GM19397 (cell line): ENCODE results near the gene NLRP3.
"Not testable (repeated sequence)": the region's sequence is repeated elsewhere in the genome, so short reads cannot be mapped to it uniquely, and the experiment has no call there.

Experiments
- ATAC-seq: cut with Tn5 transposase; IDR thresholded peaks from one replicate; pipeline ENCODE4 v1.9.1; 2021; ENCODE audit warnings: mild to moderate bottlenecking, moderate library complexity; ENCODE audit not compliant: unreplicated experiment

NLRP3 gene

DNA sequence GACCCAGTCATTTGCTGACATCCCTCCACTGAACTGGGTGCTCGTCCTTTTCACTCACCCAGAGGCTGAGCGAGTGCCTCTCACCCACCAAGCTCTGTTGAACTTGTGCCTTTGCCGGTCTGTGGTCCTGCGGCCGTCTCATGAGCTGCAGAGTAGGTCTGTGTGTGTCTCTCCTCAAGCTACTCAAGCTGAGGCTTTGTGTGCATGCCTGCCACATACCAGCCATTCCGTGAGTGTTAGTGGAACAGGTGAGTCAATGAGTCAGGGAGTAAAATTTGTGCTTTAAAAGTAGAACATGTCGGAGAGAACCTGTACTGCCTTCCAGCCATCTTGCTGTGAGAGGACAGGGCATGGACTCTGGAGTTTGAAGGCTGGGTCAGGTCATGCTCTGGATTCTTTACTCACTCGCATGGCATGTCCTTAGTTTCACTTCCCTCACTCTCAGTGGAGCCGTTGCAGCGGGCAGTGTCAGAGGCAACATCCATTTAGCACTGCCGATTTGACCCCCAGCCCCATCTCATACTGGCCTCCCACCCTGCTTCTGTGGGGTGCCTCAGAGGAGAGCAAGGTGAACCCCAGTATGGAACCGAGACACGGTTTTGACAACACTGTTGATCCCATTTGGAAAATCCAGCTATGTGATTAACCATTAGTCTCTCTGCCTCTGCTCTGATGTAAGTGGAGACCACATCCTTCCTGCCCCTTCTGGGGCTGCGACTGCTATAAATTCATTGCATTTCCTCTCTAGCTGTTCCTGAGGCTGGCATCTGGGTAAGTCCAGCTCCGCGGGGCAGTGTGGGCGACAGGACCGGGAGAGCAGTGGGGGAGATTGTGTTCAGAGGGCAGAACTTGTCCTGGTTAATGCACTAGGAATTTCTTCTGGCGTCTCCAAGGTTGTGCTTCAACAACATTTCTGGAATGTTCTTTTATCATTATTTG is at the start of gene NLRP3:
Gene NLRP3, plus strand, starts transcription at position 751 of the 939 bp plus-strand sequence. CDS start 2,628 bp downstream, outside the sequence.
- ATAC-seq, result no peak

DNA sequence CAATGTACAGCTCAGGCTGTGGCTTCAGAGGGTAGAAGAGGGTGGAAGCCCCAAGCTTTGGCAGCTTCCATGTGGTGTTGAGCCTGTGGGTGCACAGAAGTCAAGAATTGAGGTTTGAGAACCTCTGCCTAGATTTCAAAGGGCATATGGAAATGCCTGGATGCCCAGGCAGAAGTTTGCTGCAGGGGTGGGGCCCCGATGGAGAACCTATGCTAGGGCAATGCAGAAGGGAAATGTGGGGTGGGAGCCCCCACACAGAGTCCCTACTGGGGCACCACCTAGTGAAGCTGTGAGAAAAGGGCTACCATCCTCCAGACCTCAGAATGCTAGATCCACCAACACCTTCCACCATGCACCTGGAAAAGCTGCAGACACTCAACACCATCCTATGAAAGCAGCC is 49.6 kb upstream of the NLRP3 start:
- not testable (repeated sequence) for ATAC-seq

DNA sequence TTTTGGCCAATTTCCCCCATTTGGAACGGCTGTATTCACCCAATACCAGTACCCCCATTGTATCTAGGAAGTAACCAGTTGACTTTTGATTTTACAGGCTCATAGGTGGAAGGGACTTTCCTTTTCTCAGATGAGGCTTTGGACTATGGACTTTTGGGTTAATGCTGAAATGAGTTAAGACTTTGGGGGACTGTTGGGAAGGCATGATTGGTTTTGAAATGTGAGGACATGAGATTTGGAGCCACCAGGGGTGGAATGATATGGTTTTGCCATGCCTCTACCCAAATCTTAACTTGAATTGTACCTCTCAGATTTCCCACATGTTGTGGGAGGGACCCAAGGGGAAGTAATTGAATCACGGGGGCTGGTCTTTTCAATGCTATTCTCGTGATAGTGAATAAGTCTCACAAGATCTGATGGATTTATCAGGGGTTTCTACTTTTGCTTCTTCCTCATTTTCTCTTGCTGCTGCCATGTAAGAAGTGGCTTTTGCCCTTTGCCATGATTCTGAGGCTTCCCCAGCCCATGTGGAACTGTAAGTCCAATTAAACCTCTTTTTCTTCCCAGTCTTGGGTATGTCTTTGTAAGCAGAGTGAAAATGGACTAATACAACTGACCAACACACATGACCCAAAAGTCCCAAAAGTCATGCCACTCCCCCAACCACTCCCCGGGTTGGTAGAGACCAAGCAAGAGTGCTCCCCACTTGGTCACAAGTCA is 48.9 kb upstream of the NLRP3 start:
- no peak for ATAC-seq

DNA sequence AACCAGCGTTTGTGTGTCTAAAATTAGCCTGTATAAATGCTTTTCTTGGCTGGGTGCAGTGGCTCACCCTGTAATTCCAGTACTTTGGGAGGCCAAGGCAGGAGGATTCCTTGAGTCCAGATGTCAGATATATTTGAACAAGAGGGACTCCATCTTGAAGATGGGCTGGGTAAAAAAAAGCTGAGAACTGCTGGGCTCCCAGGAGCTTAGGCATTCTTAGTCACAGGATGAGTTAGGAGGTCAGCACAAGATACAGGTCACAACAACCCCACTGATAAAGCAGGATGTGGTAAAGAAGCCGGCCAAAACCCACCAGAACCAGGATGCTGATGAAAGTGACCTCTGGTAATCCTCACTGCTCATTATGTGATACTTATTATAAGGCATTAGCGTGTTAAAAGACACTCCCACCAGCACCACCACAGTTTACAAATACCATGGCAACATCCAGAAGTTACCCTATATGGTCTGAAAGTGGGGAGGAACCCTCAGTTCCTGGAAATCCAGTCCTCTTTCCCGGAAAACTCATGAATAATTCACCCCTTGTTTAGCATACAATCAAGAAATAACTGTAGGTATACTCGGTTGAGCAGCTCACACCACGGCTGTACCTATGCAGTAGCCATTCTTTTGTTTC is 48.1 kb upstream of the NLRP3 start:
- no peak for ATAC-seq

DNA sequence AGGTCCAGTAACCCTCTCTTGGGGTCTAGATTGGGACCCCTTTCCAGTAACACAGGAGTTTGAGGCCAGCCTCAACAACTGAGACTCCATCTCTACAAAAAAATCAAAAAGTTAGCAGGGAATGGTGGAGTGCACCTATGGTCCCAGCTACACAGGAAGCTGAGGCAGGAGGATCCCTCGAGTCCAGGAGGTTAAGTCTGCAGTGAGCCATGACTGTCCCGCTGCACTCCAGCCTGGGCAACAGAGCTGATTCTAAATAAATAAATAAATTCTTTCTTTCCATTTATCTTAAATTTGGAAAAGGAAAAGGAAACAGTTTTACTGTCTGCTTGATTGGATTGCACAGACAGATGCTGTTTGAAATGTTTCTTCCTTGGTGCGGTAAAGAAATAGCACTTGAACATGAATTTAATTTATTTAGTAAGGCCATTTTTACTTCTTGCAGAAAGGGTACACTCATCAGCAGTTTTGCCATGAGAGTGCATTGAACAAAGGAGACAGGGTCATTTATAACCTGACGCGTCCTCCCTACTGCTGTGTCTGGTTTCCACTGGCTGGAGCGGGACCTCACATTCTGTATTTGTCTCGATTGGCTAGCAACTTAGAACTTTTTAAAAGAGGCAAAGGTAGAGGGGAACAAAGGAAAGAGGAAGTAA is 47.4 kb upstream of the NLRP3 start:
- ATAC-seq, result no peak

DNA sequence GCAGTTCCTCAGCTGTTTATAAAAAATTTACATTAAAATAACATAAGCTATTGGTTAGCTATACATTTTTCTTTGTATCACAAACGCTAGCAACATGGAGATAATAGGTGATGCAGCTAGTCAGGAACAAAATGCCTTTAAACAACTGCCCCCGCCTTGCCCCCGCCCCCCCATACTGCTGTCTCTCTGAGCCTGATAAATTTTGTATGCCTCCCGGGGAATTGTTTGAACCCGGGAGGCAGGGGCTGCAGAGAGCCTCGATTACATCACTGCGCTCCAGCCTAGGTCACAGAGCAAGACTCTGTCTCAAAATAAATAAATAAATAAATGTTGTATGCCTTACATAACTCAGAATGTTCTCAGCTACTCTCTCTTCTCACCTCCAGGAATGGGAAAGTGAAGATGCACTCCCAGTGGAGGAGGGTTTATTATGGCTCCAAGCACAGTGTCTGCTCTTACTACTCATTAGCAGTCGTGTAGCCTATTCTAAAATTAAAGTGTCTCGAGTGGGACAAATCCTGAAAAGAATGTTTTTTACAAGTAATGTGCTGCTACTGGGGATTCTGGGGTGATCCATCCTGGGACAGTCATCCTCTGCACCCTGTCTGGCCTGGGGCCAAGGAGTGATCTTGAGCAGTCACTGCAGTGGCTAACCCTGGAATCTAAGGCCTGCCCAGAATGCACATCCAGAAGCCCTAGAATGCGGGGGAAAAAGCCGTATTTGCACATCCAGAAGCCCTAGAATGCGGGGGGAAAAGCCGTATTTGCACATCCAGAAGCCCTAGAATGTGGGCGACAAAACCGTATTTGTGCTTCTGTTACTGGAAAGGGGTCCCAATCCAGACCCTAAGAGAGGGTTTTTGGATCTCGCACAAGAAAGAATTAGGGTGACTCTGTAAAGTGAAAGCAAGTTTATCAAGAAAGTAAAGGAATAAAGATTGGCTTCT is 44.9 kb upstream of the NLRP3 start:
- ATAC-seq, result no peak

DNA sequence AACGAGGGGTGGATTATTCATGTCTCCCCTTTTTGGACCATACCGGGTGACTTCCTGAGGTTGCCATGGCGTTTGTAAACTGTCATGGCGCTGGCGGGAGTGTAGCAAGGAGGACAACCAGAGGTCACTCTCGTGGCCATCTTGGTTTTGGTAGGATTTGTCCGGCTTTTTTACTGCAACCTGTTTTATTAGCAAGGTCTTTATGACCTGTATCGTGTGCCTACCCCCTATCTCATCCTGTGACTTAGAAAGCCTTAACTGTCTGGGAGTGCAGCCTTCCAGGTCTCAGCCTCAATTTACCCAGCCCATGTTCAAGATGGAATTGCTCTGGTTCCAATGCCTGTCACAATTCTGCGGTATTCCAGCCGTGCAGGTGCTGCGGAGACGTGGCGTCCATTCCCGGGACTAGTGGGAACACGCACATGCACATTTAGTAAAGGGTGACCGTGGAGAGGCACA is 44.1 kb upstream of the NLRP3 start:
- no peak for ATAC-seq

DNA sequence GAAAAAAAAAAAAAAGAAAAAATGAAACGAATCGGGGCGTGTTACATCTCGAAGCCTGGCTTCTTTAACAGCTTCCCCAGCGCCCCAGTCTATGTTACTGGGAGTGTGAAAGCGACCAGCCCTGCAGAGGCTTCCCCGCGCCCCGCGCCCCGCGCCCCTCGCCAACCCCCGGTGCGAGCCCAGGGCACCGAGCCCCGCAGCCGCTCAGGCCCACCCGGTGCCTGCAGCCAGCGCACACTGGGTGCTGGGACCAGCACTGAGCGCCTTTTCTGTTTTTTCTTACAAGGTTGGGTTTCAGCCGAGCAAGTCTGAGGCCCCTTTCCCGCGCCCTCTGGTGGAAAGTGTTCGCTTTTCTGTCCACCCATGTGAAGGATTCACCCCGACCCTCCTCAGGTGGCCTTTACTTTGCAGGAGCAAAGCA is 42.2 kb upstream of the NLRP3 start:
- ATAC-seq, result no peak

DNA sequence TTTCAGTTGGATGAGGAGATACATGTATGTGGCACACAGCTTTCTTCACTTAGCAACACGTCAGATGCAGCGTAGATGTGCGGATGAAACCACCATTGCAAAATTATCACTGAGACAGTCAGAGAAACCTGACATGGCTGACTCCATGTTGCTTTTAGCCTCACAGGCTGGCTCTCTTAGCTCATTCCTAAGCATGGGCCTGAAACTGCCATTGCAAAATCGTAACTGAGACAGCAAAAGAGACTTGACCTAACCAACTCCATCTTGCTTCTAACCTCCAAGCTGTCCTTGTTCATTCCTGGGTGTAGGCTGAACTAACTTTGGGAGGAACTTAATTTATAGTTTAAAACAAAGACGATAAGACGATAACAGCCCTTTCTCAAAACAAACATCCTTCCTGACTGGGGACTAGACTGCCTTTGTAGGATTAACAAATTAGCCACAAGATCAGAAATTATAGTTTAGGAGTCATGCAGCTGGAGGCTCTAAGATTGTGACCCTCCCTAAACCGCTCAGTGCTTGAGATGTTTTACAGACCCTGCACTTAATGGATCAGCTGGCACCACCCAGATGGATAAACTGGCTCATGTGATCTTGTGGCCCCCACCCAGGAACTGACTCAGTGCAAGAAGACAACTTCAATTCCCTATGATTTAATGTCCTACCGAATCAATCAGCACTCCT is 41.2 kb upstream of the NLRP3 start:
- not testable (repeated sequence) for ATAC-seq

DNA sequence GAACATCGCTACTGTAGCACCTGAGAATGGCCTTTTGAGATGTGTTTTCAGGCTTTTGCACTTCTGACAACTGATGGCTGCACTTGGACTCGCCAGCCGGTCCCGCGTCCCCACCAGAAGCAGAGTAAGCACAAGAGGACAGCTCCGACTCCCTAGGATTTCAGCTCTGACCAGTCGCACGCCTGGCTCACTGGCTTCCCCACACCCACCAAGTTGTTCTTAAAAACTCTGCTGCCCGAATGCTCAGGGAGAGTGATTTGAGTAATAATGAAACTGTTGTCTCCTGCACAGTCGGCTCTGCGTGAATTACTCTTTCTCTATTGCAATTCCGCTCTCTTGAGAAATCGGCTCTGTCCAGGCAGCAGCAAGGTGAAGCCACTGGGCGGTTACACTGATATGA is 40.2 kb upstream of the NLRP3 start:
- ATAC-seq, result no peak

DNA sequence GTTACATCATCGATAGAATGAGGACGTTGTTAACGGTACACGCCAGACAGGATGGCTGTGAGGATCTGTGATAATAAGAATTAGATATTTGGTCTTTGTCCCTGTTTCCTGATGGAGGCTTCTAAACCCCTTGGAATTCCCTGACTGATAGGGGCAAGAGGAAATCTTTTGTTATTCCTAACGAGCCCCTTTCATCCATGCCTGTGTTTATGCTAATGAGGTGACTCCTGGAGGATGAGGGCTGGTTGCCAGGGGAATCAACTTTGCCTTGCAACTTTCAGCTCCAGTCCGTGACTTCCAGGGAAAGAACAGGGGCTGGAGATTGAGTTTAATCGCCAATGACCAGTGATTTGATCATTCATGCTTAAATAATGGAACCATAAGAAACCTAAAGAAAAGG is 39.3 kb upstream of the NLRP3 start:
- ATAC-seq, result no peak

DNA sequence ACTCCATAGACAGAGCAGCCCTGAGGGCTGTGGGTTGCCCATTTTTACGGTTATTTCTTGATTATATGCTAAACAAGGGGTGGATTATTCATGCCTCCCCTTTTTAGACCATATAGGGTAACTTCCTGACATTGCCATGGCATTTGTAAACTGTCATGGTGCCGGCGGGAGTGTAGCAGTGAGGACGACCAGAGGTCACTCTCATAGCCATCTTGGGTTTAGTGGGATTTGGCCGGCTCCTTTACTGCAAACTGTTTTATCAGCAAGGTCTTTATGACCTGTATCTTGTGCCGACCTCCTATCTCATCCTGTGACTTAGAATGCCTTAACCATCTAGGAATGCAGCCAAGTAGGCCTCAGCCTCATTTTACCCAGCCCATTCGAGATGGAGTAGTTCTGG is 38.3 kb upstream of the NLRP3 start:
- ATAC-seq, result not testable (repeated sequence)

DNA sequence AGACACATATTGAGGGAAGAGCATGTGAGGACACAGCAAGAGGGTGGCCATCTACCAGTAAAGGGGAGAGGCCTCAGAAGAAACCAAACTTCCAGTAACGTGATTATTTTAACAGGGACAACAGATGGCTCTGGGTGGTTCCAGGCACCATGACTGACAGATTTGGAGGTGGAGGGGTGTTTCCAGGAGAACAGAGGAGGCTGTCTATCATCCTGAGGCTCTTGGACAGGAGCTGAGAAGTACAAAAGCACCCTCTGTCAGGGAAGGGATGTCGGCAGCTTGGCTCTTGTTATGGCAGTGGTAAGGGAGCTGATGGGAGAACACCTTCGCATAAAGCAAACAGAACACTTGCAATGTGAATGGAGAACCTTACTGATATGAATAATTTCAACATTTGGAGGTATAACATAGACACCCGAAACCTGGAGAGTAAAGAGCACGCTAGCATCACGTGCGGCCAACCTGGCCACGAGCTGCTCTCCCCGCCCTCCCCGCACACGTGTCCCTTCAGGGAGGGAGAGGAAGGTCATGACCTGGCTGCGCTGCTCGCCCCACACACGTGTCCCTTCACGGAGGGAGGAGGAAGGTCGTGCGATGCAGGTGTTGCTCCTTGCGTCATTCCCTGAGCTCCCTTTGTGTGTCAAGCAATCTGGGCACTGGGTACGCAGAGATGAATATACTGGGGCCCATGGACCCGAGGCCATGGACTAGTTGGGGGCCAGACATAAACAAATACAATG is 37.5 kb upstream of the NLRP3 start:
- ATAC-seq, result no peak

DNA sequence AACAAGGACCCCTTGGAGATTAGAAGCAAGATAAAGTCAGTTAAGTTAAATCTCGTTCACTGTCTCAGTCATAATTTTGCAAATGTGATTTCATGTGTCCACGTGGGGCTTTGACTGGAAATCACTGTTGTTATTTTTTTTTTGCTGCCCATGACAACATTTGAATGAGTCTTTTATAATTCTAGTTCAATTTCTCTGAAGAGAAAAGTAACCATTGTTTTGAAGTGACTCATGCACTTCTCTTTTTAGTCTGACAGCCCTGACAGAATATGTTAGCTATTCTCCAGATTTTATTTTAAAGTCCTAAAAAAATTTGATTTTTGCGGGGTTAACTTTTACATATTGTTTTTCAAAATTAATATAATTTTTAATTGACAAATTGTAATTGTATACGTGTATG is 30.7 kb upstream of the NLRP3 start:
- no peak for ATAC-seq

DNA sequence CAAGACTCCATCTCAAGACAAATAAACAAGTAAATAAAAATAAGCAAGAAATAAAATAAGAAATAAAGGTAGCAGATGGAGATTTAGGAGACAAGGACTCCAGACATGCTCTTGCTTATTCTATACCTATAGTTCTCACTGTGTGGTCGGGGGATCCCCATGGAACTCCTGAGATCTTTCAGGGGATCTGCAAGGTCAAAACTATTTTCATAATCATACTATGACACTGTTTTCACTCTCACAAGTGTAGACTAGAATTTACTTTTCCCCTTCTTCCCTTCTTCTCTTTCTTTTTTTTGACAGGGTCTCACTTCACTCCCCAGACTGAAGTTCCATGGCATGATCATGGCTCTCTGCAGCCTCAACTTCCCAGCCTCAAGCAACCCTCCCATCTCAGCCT is 29.8 kb upstream of the NLRP3 start:
- no peak for ATAC-seq

DNA sequence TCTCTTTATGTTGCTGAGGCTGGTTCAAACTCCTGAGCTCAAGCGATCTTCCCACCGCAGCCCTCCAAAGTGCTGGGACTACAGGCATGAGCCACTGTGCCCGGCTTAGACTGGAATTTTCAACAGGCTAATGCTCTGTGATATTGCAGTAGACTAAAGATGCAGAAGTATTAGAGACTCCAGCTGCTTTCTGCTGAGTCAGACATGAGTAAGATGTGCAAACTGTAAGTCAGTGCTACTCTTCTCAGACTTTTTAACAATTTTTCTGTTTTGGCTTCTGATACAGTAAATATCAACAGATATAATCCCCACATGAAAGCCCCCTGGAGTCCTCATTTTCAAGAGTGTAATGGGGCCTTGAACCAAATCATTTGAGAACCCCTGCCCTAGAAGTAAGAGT is 29.3 kb upstream of the NLRP3 start:
- ATAC-seq, result no peak

DNA sequence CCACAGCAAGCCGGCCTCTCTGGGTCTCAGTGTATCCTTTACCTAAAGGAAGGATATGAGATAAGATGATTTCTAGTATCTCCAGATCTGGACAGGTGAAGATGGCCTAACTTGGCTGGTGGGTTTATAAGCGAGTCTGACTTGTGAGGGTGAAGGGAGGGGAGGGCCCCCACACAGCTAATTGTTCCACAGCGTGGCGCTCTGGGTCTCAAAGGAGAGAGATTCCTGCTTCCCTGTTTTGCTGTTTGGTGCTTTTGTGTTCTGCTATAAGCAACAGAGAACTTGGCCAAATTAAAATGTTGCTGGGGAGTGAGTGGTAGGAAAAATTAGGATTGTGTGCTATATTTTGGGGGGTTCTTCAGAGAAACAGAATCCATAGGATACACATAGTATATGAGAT is 28.9 kb upstream of the NLRP3 start:
- ATAC-seq, result no peak

DNA sequence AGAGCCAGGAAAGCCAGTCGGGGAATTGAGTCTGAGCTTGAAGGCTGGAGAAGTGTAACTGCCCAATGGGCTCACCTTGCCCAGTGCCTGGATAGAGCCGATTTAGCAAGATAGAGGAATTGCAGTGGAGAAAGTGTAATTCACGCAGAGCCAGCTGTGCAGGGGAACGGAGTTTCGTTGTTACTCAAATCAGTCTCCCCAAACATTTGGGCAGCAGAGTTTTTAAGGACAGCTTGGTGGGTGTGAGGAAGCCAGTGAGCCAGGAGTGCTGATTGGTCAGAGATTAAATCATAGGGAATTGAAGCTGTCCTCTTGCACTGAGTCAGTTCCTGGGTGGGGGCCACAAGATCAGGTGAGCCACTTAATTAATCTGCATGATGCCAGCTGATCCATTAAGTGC is 28.4 kb upstream of the NLRP3 start:
- ATAC-seq, result no peak
